Activated naive CD4-positive, alpha-beta T cell treated with Interleukin-2 at 50 U/mL for 16 hours (primary cell): ENCODE results near the gene NCAPG.
A peak's percentile ranks its signal among the peaks of the same experiment; 100 is the strongest.

Source experiments
- DNase-seq: peaks from one replicate; pipeline ENCODE4 v3.0.0-alpha.2; 2020

The NCAPG gene, protein sequence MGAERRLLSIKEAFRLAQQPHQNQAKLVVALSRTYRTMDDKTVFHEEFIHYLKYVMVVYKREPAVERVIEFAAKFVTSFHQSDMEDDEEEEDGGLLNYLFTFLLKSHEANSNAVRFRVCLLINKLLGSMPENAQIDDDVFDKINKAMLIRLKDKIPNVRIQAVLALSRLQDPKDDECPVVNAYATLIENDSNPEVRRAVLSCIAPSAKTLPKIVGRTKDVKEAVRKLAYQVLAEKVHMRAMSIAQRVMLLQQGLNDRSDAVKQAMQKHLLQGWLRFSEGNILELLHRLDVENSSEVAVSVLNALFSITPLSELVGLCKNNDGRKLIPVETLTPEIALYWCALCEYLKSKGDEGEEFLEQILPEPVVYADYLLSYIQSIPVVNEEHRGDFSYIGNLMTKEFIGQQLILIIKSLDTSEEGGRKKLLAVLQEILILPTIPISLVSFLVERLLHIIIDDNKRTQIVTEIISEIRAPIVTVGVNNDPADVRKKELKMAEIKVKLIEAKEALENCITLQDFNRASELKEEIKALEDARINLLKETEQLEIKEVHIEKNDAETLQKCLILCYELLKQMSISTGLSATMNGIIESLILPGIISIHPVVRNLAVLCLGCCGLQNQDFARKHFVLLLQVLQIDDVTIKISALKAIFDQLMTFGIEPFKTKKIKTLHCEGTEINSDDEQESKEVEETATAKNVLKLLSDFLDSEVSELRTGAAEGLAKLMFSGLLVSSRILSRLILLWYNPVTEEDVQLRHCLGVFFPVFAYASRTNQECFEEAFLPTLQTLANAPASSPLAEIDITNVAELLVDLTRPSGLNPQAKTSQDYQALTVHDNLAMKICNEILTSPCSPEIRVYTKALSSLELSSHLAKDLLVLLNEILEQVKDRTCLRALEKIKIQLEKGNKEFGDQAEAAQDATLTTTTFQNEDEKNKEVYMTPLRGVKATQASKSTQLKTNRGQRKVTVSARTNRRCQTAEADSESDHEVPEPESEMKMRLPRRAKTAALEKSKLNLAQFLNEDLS

DNA sequence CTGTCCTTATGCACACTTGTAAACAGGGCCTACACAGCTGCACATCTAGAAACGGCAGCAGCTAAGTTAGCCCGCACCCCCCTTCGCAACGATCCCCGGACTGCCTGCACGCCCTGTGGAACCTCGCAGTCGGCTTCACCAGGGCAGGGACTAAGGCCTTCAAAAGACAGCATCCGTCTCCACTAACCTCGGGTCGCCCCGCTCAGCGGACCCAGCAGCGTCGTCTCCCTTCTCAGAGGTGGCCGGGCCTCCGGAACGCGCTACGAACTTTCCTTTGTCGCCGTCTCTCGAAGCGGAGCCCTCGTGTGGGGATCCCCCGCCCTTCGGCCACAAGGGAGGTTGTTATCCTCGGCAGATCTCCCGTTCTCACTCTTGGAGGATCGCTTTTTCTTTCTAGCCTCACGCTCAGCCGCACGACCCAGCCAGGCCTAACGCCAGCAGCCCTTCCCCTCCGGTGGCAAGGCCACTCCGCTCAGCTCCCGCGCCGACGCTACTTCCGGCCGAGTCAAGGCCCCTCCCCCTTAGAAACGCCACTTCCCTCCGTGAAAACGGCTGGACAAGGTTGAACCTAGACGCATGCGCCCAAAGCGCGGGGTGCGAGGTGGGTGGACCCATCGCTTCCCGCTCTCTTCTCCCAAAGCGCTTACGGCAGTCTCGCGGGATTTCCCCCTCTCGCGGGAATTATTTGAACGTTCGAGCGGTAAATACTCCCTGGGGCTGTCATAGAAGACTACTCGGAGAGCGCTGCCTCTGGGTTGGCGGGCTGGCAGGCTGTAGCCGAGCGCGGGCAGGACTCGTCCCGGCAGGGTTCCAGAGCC, at the start of gene NCAPG, which contains the start of gene DCAF16:
Gene NCAPG (plus strand): TSS at position 720 of the 818 bp plus-strand sequence. CDS start 99 bp downstream, outside the sequence.
Gene DCAF16 (minus strand): TSS at position 498 of the 818 bp plus-strand sequence. CDS start 6,616 bp downstream, outside the sequence.
- DNase-seq, result peak; percentile 100

GRCh38 chr4:17761062-17761461, 49.7 kb upstream of the NCAPG start:
- no peak for DNase-seq

DNA sequence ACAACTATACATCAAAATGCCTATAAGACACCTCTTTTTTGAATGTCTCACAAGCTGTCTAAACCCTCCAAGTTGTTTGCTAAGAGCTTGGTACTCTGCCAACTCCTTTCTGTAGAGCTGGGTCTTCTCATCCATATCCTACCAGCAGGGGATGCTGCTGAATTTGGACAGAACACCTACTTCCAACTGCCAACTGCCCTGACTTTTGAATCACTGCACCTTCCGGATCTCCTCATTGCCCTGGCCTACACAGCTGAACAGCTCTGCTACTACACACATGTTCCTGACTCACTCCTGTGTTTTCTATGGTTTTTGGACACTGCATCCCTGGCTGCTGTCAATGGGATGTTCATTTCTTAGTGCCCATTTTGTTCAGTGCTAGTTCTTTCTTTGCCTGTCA, 48.1 kb upstream of the NCAPG start:
- no peak for DNase-seq

- no peak for DNase-seq
Observed at GRCh38 chr4:17763416-17763815, 47.4 kb upstream of the NCAPG start.

GRCh38 chr4:17763931-17764330, 46.8 kb upstream of the NCAPG start:
- DNase-seq, result no peak

DNA sequence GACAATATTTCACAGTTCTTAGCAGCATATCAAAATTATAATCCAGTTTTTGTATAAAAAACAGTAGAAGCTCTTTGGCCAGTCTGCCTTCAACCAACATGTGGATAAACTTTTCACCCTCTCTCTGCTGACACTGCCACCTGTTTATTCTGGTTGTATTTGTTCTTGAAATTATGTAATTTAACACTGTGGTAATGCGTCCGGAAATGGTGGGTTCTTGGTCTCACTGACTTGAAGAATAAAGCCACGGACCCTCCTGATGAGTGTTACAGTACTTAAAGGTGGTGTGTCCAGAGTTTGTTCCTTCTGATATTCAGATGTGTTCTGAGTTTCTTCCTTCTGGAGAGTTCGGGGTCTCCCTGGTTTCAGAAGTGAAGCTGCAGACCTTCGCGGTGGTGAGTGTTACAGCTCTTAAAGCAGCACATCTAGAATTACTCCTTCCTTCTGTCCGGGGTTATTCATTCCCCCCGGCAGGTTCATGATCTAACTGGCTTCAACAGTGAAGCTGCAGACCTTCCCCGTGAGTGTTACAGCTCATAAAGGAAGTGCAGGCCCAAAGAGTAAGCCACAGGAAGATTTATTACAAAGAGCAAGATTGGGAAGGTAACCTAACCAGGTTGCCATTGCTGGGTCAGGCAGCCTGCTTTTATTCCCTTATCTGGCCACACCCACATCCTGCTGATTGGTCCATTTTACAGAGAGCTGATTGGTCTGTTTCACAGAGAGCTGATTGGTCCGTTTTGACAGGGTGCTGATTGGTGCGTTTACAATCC, 45.1 kb upstream of the NCAPG start:
- DNase-seq, result no peak

- no peak for DNase-seq
Observed at GRCh38 chr4:17766826-17767458, 43.8 kb upstream of the NCAPG start.

GRCh38 chr4:17769406-17770174, 41.2 kb upstream of the NCAPG start:
- DNase-seq, result no peak

- no peak for DNase-seq
Observed at GRCh38 chr4:17770845-17771244, 39.9 kb upstream of the NCAPG start.

GRCh38 chr4:17771284-17771908, 39.4 kb upstream of the NCAPG start:
- DNase-seq, result no peak

DNA sequence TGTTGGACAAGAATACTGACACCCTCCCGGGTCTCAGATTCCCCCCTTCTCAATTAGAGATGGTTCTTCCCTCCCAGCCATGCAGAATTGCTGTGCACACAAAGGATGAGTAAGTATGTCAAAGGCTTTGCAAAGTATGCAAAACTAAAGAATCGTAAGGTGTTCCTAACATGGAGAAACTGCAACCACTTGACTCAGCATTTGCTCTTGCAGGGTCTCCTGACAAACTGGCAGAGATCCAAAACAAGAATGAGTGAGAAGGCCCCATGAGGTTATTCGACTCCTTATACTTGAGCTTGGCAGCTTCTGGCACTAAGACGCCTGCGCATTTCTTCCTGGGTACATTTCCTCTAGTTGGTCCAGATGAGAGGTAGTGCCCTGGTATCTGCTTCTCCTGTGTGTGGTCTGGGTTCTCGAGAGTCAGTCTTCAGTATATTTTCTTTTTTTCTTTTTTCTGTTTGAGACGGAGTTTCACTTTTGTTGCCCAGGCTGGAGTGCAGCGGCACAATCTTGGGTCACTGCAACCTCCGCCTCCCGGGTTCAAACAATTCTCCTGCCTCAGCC, 37.6 kb upstream of the NCAPG start:
- DNase-seq, result no peak

DNA sequence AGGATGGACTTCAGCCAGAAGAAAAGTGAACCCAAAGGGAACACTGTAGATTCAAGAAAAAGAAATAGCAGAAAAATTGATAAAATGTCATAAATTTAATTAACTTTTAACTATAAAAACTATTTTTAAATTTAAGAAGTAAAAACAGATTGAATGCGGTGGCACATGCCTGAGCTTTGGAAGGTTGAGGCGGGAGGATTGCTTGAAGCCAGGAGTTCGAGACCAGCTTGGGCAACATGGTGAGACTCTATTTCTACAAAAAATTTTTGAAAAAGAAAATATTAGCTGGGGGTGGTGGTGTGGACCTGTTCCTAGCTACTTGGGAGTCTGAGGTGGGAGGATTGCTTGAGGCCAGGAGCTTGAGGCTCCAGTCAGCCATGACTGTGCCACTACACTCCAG, 32.3 kb upstream of the NCAPG start:
- no peak for DNase-seq

DNA sequence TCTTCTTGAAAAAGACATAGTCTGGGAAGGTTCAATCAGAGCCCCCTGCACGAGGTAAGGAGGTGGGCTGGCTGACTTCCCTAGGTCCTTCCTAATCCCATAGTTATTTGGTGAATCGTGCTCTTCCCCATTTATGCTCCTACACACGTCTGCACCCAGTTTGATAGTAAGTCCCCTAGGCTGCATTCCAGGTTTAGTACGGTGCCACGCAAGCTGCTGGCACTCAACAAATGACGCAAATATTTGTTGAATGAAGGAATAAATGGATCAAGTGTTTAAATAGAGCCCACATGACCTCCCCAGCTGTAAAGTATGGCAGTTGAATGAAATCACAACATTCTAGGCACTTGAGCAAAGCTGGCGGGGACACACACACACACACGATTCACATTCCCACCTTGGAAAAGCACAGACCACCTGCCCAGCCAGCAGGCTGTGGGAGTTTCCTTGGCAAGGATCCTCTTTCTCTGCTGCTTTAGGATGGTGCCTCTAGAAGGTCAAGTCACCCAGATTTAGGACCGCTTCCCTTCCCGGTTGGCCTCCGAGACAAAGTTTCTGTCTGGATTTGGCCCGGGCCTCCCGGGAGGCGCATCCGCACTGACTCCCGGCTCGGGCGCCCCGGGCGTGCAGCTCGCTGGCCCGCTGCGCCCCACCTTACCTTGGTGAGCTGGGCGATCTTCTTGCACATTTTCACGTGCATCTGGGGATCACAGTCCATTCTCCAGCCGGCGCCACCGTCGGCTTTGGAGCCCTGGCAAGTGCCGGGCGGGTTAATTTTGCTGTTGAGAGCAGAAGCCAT, 30.1 kb upstream of the NCAPG start:
- no peak for DNase-seq

DNA sequence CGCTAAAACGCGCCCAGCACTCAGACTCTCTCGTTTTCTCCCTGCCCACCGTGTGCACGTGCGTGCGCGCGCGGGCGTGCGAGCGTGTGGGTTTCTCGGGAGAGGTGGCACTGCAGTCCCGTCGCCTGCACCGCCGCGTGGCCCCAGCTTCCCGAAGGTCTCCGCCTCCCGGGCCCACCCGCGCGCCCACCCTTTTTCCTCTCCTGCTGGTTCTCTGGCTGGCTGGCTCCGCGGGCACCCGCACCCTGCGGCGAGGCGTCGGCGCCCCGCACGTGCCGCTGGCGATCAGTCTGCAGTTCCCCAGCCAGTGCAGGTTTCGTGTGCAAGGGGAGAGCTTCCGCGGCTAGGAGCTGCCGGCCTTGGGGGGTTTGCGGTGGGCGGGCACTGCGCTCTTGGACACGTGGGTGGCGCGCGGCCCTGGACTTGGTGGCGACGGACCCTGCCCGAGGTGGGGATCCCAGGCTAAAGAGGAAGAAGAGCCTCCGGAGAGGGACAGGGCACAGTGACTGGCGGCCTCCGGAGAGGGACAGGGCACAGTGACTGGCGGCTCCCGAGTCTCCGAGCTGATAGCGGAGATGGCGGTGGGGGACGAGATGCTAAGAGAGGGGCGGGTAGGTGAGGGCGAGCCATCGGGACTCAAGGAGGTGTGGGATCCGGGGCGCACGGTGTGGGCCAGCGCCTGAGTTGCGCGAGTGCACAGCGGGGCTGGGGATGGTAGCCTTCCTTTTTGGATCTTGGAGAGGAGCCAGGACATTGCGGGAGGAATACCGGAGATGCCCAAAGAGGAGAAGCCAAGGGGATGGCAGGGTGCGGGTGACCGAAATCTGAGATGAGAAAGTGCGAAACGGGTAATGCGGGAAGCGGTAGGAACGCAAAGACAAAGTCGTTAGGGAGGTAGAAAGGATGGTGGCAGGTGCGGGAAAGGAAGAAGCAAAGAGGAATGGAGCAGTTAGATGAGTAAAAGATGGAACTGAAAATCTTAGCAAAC, 29.2 kb upstream of the NCAPG start, which contains the start of gene FAM184B:
Gene FAM184B (minus strand): TSS at position 322 of the 988 bp plus-strand sequence. CDS start 322 bp downstream, outside the sequence.
- DNase-seq, result no peak

DNA sequence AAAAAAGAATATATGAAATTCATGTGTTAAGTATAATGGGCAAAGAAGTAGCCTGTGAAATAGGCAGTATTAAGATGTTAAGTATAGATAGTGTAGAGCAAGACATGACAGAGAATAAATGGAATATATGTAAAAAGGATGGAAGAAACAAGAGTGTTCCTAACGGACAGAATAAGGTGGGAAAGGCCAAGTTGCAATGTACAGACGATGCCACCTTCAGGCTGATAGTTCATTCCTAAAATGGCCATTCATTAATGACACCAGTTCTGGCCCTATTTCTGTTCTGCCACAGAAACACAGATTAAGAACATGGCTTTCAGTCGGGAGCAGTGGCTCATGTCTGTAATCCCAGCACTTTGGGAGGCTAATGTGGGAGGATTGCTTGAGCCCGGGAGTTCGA, 24.9 kb upstream of the NCAPG start:
- no peak for DNase-seq

DNA sequence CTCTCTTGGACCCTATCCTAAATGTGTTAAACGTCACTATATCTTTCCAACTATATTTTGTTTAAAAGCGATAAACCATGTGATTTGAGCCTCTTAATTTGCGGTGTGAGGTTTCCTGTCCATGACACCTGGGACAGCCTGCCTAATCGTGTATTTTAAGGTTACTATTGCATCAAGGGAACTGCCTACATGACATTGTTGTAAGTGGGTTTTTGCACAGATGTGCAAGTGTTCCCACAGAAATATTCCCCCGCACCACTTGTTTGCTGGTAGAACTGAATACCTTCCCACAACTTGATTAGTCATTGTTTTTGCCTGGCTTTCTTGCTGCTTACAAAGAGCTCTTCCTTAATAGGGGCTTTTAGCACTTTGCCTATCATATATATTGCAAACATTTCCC, 24.2 kb upstream of the NCAPG start:
- DNase-seq, result no peak

GRCh38 chr4:17787315-17787714, 23.5 kb upstream of the NCAPG start:
- no peak for DNase-seq
